Stimulated activated CD8-positive, alpha-beta memory T cell treated with anti-CD3 and anti-CD28 coated beads, Interleukin-12 subunit alpha, Interleukin-12 subunit beta, amount 100 ng/mL, for 1 hour (primary cell): ENCODE measurements around the gene NAP1L4.

ENCODE experiments used
- DNase-seq: peaks from one replicate; pipeline ENCODE4 v3.0.0-alpha.2; 2020; ENCODE audit warnings: low read depth

The NAP1L4 gene, protein sequence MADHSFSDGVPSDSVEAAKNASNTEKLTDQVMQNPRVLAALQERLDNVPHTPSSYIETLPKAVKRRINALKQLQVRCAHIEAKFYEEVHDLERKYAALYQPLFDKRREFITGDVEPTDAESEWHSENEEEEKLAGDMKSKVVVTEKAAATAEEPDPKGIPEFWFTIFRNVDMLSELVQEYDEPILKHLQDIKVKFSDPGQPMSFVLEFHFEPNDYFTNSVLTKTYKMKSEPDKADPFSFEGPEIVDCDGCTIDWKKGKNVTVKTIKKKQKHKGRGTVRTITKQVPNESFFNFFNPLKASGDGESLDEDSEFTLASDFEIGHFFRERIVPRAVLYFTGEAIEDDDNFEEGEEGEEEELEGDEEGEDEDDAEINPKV

DNA sequence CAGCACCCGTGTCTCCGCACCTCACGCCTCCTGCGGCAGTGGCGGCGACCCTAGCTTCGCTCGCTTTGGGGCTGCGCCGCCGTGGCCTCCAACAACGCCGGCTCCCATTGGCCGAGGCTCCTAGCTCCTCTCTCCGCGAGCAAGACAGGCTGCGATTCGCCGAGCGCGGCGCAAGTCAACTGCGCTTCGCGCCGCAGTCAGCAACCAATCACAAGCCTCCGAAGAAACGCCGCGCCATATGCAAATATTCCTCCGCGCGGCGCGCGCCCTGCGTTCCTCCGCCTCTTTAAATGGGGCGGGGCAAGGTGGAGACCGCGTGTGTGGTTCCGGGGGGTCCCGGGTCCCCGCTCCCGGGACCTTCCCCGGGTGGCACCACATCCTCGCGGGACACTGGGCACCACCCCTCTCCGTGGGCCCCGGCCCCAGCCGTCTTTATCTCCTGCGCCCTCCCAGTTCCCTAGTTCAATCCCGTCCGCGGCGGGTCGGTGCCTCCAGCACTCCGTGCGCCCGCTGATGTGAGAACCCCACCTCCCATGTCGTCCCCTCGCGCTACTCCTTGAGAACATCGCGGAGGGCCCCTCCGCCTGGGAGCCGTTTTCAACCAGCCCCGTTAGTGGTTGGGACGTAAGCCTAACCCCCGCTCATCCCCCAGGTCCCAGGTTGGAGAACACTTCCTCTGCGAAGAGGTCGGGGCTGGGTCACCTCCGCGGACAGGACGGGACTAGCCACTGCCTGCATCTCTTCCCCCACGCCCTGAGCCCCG, at the start of gene NAP1L4:
NAP1L4 (minus strand) TSS at position 96 of the 763 bp plus-strand sequence. CDS start 13,109 bp downstream, outside the sequence.
- DNase-seq: peak; percentile 94

DNA sequence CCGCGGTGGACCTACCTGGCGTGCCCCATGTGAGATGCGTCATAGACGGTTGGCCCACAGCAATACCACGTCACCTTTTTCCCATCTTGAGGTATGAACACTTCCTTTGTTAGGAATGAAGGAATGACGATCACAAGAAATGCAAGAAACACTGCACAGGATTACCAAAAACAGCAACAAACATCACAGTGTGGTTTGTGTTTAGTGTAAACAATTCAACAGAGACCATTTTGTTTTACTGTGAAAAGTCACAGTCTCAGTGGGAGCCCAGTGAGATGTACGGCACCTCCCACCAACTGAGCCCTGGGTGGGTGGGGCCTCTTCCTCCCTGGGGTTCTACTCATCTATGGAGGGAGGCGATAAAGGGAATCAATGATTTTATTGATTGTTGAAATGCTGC, 48.8 kb upstream of the NAP1L4 start:
- no peak for DNase-seq

DNA sequence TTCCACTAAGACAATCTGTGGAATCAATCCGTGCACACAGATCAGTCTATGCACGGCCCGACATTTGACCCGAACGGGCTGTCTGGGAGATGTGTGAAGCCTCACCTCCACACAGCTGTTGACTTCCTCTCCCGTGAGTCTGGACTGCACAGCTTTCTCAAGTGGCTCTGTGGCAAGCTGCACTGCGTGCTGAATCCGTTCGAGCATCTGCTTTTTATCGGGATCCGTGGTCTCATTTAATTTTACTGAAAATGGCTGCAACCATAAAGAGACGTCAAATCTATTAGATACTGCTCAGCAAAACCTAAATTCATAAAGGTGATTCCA, 45.8 kb upstream of the NAP1L4 start:
- DNase-seq: no peak

DNA sequence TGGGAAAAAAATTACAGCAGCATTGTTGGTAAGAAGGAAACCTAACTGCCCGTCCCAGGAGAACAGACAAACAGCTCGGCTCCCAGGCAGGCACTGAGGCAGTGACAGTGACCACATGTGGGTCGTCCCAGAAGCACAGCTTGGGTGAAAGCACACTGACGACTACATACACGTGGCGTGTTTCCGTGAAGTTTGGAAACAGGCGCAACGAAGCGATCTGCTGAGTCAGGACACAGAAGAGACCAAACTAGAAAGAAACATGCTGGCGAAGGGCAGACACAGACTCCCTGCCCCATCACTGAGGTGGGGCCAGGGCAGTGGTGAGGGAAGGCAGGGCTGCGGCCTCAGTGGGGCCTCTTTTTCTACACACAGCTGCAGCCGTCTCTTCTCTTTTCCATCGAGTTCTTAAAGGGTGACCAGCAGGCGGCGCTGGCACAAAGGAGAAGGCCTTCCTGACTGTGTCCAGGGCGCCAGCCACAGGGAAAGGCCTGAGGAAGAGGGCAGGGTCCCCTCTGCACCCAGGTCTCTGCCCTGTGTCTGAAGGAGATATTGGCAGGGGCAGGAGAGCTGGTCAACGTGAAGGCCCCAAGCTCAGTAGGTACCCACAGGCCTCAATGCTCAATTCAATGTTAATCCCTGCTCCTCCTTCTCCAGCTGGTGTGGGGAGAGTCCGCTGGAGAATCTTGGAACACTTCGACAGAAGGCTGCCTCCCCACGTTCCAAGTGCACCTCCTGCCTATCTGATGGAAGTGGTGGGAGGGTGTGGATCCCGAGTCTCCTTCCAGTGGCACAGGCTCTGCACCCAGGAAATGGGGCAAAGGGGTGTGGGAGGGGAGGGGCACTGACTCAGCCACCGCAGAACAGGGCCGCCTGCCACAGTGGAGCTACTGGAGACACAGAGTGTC, 45.2 kb upstream of the NAP1L4 start:
- peak; percentile 20 for DNase-seq

DNA sequence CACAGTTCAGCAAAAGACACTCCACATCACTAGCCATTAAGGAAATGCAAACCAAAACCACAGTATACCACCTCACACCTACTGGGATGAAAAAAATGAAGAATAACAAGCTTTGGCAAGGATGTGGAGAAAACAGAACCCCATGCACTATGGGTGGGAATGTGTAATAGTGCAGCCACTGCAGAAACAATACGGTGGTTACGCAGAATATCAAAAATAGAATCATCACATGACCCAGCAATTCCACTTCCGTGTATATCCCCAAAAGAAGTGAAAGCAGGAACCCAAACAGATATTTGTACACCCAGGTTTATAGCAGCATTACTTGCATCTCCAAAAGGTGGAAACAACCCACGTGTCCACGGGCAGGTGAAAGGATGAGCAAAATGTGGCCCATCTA, 44.3 kb upstream of the NAP1L4 start:
- DNase-seq: no peak

DNA sequence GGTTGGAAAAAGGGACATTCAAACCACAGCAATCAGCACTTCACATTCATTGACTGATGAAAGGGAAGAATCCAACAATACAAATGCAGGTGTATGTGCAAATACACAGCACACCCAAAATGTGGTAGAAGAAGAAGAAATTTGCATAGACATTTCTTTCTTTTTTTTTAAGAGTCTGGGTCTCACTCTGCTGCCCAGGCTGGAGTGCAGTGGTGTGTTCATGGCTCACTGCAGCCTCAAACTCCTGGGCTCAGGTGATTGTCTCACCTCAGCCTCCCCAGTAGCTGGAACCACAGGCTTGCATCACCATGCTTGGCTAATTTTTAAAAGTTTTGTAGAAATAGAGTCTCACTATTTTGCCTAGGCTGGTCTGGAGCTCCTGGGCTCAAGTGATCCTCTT, 43.2 kb upstream of the NAP1L4 start:
- no peak for DNase-seq

DNA sequence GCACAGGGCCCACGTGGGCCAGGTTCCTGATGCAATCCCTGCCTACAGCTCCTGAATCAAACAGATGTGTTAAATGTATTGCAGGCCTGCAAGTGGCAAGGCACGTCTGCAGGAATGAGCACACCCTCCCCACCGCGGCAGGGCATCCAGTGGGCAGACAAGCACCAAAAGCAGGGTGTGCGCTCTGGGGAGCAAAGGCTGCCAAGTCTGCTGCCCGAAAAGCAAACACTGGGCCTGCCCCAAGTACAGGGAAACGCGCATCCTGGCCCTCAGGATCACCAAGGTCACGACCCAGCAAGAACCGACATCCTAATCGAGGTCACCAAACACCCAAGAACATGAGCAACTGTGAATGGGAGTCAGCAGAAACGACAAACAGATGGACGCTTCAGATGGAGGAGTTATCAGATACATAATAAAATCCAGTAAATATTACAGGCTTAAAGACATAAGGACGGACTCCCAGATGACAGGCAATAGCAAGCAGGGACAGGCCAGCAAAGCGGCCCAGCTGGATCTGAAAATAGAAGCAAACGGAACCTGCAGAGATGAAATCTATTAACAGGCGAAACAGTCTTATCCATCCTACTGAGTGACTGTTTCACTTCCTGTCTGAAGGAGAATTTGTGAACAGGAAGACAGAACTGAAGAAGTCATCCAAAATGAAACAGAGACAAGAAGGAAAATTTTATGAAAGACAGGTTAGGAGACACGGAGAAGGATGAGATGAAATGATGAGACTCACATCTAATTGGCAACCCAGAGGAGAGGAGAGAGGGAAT, 38.4 kb upstream of the NAP1L4 start:
- DNase-seq: no peak

DNA sequence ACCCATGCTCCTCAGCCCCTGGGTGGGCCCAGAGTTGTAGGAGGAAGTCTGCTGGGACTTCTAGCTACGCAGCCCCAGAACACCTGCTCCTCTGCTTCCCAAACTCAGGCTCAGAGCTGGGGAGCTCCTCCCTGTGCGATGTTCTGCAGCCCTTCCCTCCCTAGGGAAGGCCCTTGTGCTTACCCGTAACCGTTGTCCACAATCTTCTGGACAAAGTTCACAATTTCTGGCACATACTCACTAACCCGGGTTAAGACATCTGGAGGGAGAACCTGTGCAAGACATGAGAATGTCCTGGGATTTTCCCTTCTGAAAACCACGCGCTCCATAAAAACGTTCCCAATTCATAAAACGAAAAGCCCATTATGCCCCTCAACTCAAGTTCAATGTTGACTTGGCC, 36.7 kb upstream of the NAP1L4 start:
- DNase-seq: no peak

DNA sequence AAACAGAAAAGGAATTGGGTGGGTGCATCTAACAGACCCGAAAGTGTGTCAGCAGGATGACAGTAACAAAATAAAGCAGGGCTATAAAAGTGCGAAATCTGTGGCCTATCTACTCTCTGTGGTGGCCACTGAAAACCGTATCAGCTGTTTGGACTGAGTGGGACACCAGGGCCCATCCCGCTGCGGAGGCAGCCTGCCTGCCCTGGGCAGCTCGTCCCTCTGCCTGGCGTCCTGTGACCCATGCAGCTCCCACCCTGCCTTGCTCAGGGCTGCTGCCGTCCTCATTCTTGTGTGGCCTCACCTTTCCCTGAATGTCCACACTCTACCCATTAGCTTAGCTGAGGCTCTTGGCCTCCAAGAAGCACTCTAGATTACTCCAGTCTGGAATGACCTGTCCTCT, 34.7 kb upstream of the NAP1L4 start:
- no peak for DNase-seq

DNA sequence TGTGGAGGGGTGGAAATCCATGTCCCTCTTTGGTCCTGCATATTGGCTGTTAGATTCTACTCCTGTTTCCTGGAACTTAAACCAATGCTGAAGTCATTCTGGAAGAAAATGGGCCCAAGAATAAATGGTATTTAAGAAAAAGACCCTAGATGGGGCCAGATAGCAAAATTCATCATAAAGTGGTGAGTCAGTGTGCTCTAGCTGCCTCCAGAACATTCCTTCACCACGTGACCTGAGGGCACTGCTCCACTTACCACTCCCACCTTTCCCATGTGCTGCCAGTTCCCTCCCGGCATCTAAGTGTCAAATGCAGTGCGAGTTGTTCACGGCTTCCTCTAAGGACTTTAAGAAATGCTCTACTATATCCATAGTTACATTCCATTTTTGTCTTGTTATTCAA, 30.9 kb upstream of the NAP1L4 start:
- no peak for DNase-seq

DNA sequence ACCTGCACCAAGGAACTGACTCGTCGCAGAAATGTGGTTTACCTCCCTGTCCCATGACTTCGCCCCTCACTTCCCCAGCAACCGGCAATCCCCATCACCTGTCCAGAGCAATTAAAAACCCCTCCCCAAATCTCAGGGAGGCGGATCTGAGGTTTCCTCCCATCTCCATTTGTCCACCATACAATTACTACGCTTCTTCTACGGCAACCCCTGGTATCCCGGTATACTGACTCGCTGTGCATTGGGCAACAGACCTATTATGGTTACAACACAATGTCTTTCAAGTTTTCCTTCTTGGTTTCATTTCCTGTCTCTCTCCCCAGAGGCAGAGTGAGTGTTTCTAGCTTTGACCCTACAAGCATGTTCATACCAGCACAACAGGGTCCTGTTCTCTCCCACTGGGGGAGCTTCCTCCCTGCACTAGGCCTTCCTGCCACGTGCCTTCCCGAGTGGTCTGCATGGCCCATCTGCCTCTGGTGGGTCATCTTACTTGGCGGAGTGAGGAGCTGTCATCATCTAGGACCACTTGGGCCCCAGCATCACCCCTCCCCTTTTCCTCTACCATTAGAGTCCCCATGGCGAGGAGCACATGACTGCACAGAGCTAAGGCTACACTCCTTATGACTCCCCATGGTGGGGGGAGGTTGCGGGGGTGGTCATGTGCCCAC, 30.3 kb upstream of the NAP1L4 start:
- no peak for DNase-seq

DNA sequence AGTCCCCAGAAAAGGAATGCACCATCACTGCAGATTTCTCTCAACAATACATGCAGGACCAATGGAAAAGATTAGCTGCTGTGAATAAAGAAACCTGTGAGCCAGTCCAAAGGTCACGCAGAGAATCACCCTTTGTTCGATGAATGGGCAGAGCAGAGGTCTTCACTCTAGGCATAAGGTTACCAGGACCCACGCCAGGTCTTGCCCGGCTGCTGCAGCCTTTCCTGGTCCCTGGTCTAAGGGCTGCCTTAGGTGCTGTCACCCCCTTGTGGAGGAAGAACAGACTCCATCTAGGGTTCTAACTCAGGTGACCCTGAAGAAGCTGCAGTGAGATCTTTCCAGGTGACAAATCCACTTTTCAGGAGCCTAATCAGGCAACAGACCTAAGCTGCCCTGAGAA, 29.0 kb upstream of the NAP1L4 start:
- DNase-seq: peak; percentile 20

DNA sequence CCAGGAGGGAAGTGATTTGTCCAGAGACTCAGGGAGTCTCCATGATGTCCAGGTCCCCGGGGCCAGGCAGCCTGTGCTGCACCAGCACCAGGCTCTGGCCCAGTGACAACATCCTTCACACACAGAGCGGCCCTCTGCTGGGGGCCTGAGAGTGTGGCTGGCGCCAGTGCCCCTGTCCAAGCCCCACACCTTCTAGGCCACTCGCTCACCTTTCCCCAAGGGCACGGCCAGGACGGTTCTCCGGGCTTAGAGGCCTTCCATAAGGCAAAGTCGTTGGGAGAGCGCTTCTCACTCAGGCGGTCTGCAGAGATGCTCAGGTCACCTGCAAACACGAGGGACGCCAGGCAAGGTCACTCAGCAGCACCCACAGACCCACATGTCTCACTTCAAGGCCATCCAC, 27.9 kb upstream of the NAP1L4 start:
- no peak for DNase-seq

DNA sequence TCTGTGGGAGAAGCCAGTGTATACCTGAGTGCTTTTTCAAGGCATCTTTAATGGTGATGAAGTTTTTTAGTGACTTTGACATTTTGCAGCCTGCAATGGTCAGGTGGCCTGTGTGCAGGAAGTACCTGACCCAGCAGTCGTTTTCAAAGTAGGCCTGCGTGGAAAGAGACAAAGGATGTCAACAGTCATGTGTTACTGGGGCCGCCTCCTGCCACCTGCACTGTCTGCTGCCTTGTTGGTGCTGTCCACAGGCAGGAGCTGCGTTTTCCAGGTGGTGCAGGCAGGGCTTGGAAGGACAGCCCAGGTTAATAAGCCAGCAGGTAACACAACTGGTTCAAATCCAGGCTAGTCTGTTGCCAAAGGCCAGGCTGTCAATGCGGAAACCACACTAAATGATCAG, 26.5 kb upstream of the NAP1L4 start:
- DNase-seq: no peak

DNA sequence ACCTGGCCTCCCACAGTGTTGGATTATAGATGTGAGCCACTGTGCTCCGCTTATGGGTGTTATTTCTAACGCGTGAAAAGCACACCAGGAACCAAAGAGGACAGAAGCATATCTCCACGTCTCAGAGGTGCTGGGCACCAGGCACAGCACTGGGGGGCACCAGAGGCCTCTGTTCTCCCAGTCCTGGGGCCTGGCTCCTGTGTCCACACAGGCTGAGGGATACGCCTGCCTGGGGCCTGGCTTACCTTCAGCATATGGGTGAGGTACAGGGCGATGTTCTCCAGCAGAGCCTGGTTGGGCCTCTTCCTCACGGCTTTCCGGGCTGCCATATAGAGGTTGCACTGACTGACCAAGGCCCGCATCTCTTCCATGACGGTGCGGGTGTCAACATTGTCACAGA, 24.7 kb upstream of the NAP1L4 start:
- no peak for DNase-seq

DNA sequence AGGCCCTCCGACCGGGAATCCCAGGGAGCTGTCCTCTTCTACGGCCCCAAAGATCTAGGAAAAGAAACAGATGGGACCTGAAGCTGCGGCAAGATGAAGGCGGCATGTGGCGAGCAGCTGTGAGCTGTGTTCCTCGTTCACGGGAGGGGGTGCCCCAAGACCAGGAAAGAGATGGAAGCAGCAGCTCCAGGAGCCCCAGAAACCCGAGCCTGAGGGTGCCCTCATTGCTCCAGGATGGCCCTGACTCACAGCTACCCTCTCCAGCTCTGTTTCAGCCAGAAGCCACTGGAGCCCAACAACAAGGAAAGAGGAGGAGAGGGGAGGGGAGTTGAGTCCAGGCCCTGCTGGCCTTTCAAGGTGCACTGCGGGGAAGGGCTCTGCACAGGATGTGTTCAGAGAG, 23.7 kb upstream of the NAP1L4 start:
- DNase-seq: no peak

DNA sequence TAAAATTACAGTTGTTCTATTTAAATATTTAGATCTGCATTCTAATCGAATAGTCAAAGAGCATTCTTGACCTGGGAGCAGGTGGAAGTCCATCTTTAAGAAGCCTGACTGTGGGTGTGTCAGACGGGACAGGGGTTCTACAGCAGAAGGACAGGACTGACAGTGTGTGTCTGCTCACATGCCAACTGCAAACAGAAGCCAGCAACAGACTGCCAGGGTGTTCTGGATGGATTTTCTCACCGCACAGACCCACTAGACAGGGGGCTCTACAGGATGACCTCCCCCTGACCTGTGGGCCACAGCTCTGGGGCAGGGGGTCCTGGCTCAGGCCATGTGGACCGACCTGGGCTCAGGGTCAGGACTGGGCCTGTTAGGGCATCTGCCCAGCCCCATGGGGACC, 22.8 kb upstream of the NAP1L4 start:
- no peak for DNase-seq

DNA sequence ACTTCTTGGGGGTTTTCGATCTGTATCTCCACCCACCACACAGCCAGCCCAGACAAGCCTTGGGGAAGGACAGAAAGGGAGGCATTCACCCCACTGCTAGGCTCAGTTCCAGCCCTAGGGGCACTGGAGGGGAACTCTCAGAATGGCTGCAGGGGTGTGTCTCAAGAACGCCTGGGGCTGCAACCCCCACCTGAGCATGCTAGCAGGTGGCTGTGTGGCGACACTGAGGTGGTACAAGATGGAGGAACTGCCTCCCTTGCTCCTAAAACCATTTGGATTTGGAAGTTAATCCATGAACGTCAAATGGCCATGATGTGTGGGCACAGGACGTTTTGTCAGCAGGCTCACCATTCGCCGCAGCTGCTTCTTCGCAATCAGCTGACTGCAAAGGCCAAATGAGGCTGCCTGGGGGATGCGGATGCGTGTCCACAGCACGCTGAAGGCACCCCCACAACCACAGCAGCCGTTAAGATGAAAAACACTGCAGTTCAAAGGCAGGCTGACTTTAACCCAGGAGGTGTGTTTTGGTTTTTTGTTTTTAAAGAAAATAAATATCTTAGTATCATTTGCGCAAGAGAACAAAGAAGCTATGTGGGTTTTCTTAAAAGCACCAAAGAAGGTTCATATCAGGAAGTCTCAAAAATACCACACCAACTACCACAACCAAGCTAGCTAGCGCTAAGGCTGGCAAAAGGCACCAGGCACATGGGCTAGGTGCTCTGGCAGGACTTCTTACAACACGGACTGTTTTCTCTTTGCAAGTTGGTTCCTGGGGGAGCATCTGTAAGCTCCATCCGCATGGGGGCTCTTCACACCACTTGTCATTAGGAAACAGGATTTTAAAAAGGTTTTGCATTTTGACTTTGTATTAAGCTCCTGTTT, 22.2 kb upstream of the NAP1L4 start:
- DNase-seq: peak; percentile 49

DNA sequence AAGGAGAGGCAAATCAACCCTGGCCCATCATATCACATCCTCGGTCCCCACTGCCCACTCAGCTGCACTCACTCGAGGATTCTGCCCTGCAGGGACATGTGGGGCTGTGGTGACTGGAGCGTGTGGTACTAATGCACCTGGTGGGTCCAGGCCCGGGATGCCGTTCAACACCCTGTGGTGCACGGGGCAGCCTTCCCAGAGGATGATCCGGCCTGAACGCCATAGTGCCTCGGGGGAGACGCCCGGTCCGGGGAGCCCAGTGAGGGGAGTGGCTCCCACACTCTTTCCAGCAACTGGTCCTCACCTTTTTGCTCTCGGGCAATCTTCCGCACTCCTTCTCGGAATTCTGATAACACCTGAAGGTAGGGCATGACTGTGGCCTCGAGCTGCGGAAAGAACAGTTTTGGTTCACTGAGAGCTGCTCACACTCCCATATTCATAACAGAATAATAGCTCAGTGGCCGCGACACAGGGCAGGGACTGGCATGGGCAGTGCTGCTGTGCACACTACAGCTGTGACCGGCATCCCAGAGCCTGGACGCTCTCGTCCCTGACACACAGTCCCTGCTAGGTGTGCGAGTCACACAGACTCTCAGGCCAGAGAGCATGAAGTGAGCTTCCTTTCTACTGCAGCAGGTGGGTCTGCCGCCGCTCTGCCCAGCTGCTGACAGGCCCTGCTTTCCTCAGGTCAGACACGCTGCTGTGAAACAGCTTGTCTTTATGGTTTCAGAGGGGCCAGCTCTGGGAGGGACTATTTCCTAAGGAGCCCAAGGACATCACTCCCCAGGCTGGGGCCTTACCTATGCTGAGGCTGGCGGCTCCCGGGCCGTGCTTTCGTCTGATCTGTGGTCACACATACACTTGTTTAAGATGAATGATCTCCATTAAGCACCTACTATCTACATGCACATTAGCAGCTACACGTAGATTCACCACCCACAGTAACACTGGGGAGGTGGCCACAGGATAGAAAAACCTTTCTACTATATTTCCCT, 20.1 kb upstream of the NAP1L4 start:
- no peak for DNase-seq
